ENCODE measurements around the gene GPR17. TPM values are rescaled to one million over a fixed set of nuclear protein-coding genes. Genes with fewer than 3 reads are reported as not detected.

GPR17 gene
- total and polyA plus RNA-seq, 9 of the 15 experiments (the other 6 are each of a cell fraction or from before 2014, with no cell fraction given) = not detected

GRCh38 chr2:127626175-127626574 lies 19.8 kb upstream of the GPR17 start:
- 0% methylated on average over 10 of the region's 12 CpGs for WGBS (ENCODE audit: insufficient coverage, low coverage, missing lambda C conversion rate)
- Histone ChIP-seq H3K9me1 (ENCODE audit: control insufficient read depth, insufficient read depth, low read length) (no peaks in the 10 kb centered on the region), H2AFZ (ENCODE audit: low read depth, low read length) (no peak overlapping the region), H3K79me2 (ENCODE audit: control insufficient read depth, insufficient read depth, low read length) (no peaks in the 10 kb centered on the region), H3K9ac (ENCODE audit: insufficient read depth in 1 of 2, low read depth in 2 of 2, low read length in 2 of 2) (no peak overlapping the region), H3K4me2 (ENCODE audit: insufficient read depth, low read length) (no peak overlapping the region), H3K27me3 (ENCODE audit: control insufficient read depth in 2 of 2, insufficient read depth in 2 of 2, low read length in 2 of 2) (peaks cover 40 to 90% of the 10 kb centered on the region in 2 experiments; a peak in 4 of 5 replicates), H3K27ac (ENCODE audit: extremely low read depth, low read depth, low read length) (no peak overlapping the region), H4K20me1 (replicated peaks; ENCODE audit: control insufficient read depth, insufficient read depth, low read length) (peaks cover 9% of the 10 kb centered on the region; the same call in 1 of the 2 replicates), H3K9me3 (replicated peaks; ENCODE audit: control insufficient read depth, insufficient read depth, low read depth, low read length) (no peaks in the 10 kb centered on the region), H3K4me1 (replicated peaks in 1 of 2; ENCODE audit: control insufficient read depth in 2 of 2, insufficient read depth in 2 of 2, low read length in 2 of 2) (peaks cover 0 to 30% of the 10 kb centered on the region in 2 experiments; a peak in 3 of 5 replicates), H3K4me3 (no peak overlapping the region), H3K36me3 (ENCODE audit: control insufficient read depth, insufficient read depth, low read length) (no peaks in the 10 kb centered on the region)
- no peak for TF ChIP-seq COPS2 (conservative IDR thresholded peaks at IDR 0.05)
- TF ChIP-seq ARID4B (CRISPR knock-in tag; IDR thresholded peaks at IDR 0.05) = no peak
- no peak for TF ChIP-seq MAFF (IDR thresholded peaks at IDR 0.05; ENCODE audit: low read length)
- DNase-seq (ENCODE audit: extremely low read depth in 1 of 4, low spot score in 3 of 4) (no peak), FAIRE-seq (no peak), ATAC-seq (no peak)
- in situ Hi-C loops (cut with MboI) = no loop called here
- CTCF ChIA-PET (ENCODE audit: low intra/inter-chr PET ratio) = no interaction called here
- POLR2A ChIA-PET = interaction anchor here (0.6 to 0.9 kb wide), 3 partner anchors 10 to 18 kb away, joined by 3 read pairs; no protein-coding TSS in a partner anchor
- intact Hi-C loops (cut with micrococcal nuclease) = no loop called here
- BruUV-seq (replicated peaks) = no TSS peak

Data from K562 (cell line).